IMR-90 (cell line): ENCODE measurements around the gene CTNND2. TPM values are rescaled to one million over a fixed set of nuclear protein-coding genes. Genes with fewer than 3 reads are reported as not detected.

Source experiments
- ATAC-seq: fragments of 200-7000 bp; cut with Tn5 transposase; 2 replicates; pipeline ENCODE4 v1.9.1; 2020; ENCODE audit warnings: low read depth, mild to moderate bottlenecking, moderate library complexity
- BruUV-seq: library from RNA; stranded (reverse); fragments of 400-500 nt; replicated peaks from 2 replicates; lab custom pipeline; 2021; lab: Mats Ljungman, UMichigan
- CTCF ChIA-PET: fragments of 300-600 bp; formaldehyde crosslinking; extraction: SDS; loops from one replicate; lab custom pipeline; 2021; ENCODE audit warnings: antibody characterized with exemption; lab: Yijun Ruan, JAX
- POLR2A ChIA-PET: fragments of 300-600 bp; sonication (Branson Sonifier 250); formaldehyde crosslinking; loops from one replicate; lab custom pipeline; 2022; ENCODE audit warnings: antibody characterized with exemption; ENCODE audit not compliant: unreplicated experiment; lab: Charles Lee
- DNase-seq: peaks from one replicate; pipeline ENCODE4 v3.0.0; 2013
- H2AFZ ChIP-seq: replicated peaks from 2 replicates; pipeline ENCODE3; 2013; ENCODE audit warnings: low read length, mild to moderate bottlenecking; ENCODE audit not compliant: poor library complexity
- H2AK5ac ChIP-seq: 2 replicates; pipeline ENCODE4 v1.6.1; 2013; ENCODE audit warnings: low read depth, low read length, inconsistent platforms
- H2AK9ac ChIP-seq: replicated peaks from 2 replicates; pipeline ENCODE3; 2013; ENCODE audit warnings: mild to moderate bottlenecking, low read depth, low read length, moderate library complexity; ENCODE audit not compliant: poor library complexity
- H2BK120ac ChIP-seq: 2 replicates; pipeline ENCODE4 v1.6.1; 2013; ENCODE audit warnings: low read depth, low read length, inconsistent platforms
- H2BK15ac ChIP-seq: 3 replicates; pipeline ENCODE4 v1.6.1; 2013; ENCODE audit warnings: low read depth, low read length, inconsistent platforms
- H2BK20ac ChIP-seq: 2 replicates; pipeline ENCODE4 v1.6.1; 2013; ENCODE audit warnings: low read depth, mild to moderate bottlenecking, inconsistent platforms, low read length, moderate library complexity
- H2BK5ac ChIP-seq: 2 replicates; pipeline ENCODE4 v1.6.1; 2013; ENCODE audit warnings: mild to moderate bottlenecking, low read depth, low read length, inconsistent platforms; ENCODE audit not compliant: poor library complexity, severe bottlenecking
- H3K14ac ChIP-seq: replicated peaks from 2 replicates; pipeline ENCODE4 v1.6.1; 2013; ENCODE audit warnings: low read depth, low read length, inconsistent platforms
- H3K18ac ChIP-seq: 2 replicates; pipeline ENCODE4 v1.6.1; 2013; ENCODE audit warnings: low read depth, low read length, control low read depth
- H3K23ac ChIP-seq: 2 replicates; pipeline ENCODE4 v1.6.1; 2013; ENCODE audit warnings: low read depth, low read length, inconsistent platforms
- H3K27ac ChIP-seq: 2 replicates; pipeline ENCODE4 v1.5.1; 2013; ENCODE audit warnings: mild to moderate bottlenecking, control low read depth, low read length; ENCODE audit not compliant: insufficient read depth
- H3K27me3 ChIP-seq: 2 replicates; pipeline ENCODE4 v1.6.1; 2013; ENCODE audit warnings: low read length; ENCODE audit not compliant: control insufficient read depth, insufficient read depth
- H3K36me3 ChIP-seq: 2 replicates; pipeline ENCODE4 v1.6.1; 2013; ENCODE audit warnings: low read length, mixed read lengths; ENCODE audit not compliant: control insufficient read depth, insufficient read depth
- H3K4ac ChIP-seq: 2 replicates; pipeline ENCODE4 v1.6.1; 2013; ENCODE audit warnings: low read depth, low read length, inconsistent platforms
- H3K4me1 ChIP-seq: 2 replicates; pipeline ENCODE4 v1.6.1; 2013; ENCODE audit warnings: low read length, mixed read lengths; ENCODE audit not compliant: control insufficient read depth, insufficient read depth
- H3K4me2 ChIP-seq: 2 replicates; pipeline ENCODE4 v1.6.1; 2013; ENCODE audit warnings: low read depth, mild to moderate bottlenecking, control low read depth, low read length, moderate library complexity
- H3K4me3 ChIP-seq: 2 replicates; pipeline ENCODE4 v1.5.1; 2013; ENCODE audit warnings: low read depth, mild to moderate bottlenecking, control low read depth, low read length, moderate library complexity; ENCODE audit not compliant: insufficient read depth
- H3K56ac ChIP-seq: 2 replicates; pipeline ENCODE4 v1.6.1; 2013; ENCODE audit warnings: low read length, inconsistent platforms; ENCODE audit not compliant: insufficient read depth; ENCODE audit errors: extremely low read depth
- H3K79me1 ChIP-seq, 2 experiments: 2 replicates each; pipeline ENCODE4 v1.6.1; 2013; ENCODE audit warnings: low read length in 2 of 2, inconsistent platforms in 1 of 2, low read depth in 1 of 2
- H3K9ac ChIP-seq: 2 replicates; pipeline ENCODE4 v1.6.1; 2013; ENCODE audit warnings: low read depth, low read length, control low read depth
- H3K9me1 ChIP-seq: 2 replicates; pipeline ENCODE4 v1.6.1; 2013; ENCODE audit warnings: low read length, inconsistent platforms; ENCODE audit not compliant: insufficient read depth
- H3K9me3 ChIP-seq: 2 replicates; pipeline ENCODE4 v1.6.1; 2013; ENCODE audit warnings: low read length; ENCODE audit not compliant: control insufficient read depth, insufficient read depth
- H4K20me1 ChIP-seq: 2 replicates; pipeline ENCODE4 v1.6.1; 2013; ENCODE audit warnings: low read length, inconsistent platforms; ENCODE audit not compliant: insufficient read depth
- H4K5ac ChIP-seq: 2 replicates; pipeline ENCODE4 v1.6.1; 2013; ENCODE audit warnings: mild to moderate bottlenecking, low read depth, low read length, control low read depth
- H4K8ac ChIP-seq, 2 experiments: 2 replicates each; pipeline ENCODE4 v1.6.1; 2013; ENCODE audit warnings: low read depth in 2 of 2, low read length in 2 of 2, control low read depth in 1 of 2, inconsistent platforms in 1 of 2
- H4K91ac ChIP-seq: 2 replicates; pipeline ENCODE4 v1.6.1; 2013; ENCODE audit warnings: low read depth, low read length, inconsistent platforms; ENCODE audit not compliant: insufficient read depth
- dilution Hi-C: fragments of 300-500 bp; cut with HindIII; formaldehyde crosslinking; loops from one replicate; pipeline ENCODE4 v1.14.3; 2018; ENCODE audit warnings: low sequenced_read_pairs; ENCODE audit not compliant: unreplicated experiment
- in situ Hi-C: fragments of 300-500 bp; cut with MboI; formaldehyde crosslinking; loops from 3 replicates; pipeline ENCODE4 v1.14.3; 2019; ENCODE audit warnings: low sequenced_read_pairs, inconsistent platforms, mixed read lengths
- intact Hi-C: fragments of 100-400 bp; cut with micrococcal nuclease; formaldehyde crosslinking; loops from 2 replicates; pipeline ENCODE4 v1.10.0; 2022
- polyA plus RNA-seq, 3 experiments: library from polyadenylated mRNA; depleted of rRNA; stranded (reverse); fragments of >200 nt; gene quantifications; 2 replicates each; pipeline ENCODE4 v1.2.3, GENCODE V29; 2012; ENCODE audit warnings: low replicate concordance in 1 of 3
- total RNA-seq: library from RNA; depleted of rRNA; stranded (reverse); fragments of >200 nt; gene quantifications from 2 replicates; pipeline ENCODE4 v1.2.3, GENCODE V29; 2012
- TF ChIP-seq, protein P1 (sequence below): fragments of 150-350 bp; IDR thresholded peaks from 2 replicates; pipeline ENCODE4 v1.6.1; 2016; ENCODE audit warnings: low read depth, mild to moderate bottlenecking, low read length, moderate library complexity, borderline replicate concordance

CTNND2 gene
- total and polyA plus RNA-seq, 2 of the 4 experiments (the other 2 are of a cell fraction), result not detected

- Histone ChIP-seq H3K23ac (no peak overlapping the region), H3K4me1 (no peaks in the 10 kb centered on the region), H3K27ac (no peak overlapping the region), H3K4me2 (no peak overlapping the region), H3K36me3 (no peaks in the 10 kb centered on the region), H4K5ac (no peak overlapping the region), H3K14ac (no peak overlapping the region), H3K9me1 (no peaks in the 10 kb centered on the region), H2BK5ac (no peak overlapping the region), H4K8ac (no peak overlapping the region), H3K4ac (no peak overlapping the region), H3K9ac (no peak overlapping the region), H3K18ac (no peak overlapping the region), H3K4me3 (no peak overlapping the region), H2BK120ac (no peak overlapping the region), H2AFZ (no peak overlapping the region), H3K56ac (no peak overlapping the region), H4K20me1 (no peaks in the 10 kb centered on the region), H3K79me1 (no peaks in the 10 kb centered on the region), H2BK15ac (no peak overlapping the region), H4K91ac (no peak overlapping the region), H2AK5ac (no peak overlapping the region), H3K27me3 (no peaks in the 10 kb centered on the region), H3K9me3 (peaks cover 2% of the 10 kb centered on the region; the same call in 1 of the 2 replicates), H2BK20ac (no peak overlapping the region), H2AK9ac (no peak overlapping the region)
- CTCF ChIA-PET, result no interaction called here
- intact Hi-C loops, result no loop called here
- no peak for ATAC-seq
- POLR2A ChIA-PET, result no interaction called here
- in situ Hi-C loops, result no loop called here
- BruUV-seq, result no TSS peak
- dilution Hi-C loops, result no loop called here
- no peak for DNase-seq
- TF ChIP-seq, protein P1, sequence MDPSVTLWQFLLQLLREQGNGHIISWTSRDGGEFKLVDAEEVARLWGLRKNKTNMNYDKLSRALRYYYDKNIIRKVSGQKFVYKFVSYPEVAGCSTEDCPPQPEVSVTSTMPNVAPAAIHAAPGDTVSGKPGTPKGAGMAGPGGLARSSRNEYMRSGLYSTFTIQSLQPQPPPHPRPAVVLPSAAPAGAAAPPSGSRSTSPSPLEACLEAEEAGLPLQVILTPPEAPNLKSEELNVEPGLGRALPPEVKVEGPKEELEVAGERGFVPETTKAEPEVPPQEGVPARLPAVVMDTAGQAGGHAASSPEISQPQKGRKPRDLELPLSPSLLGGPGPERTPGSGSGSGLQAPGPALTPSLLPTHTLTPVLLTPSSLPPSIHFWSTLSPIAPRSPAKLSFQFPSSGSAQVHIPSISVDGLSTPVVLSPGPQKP, result no peak
Measured at GRCh38 chr5:11608530-11608929, 295.7 kb downstream of the CTNND2 start.
